ENCODE data around the gene LMBR1. TPM values are rescaled to one million over a fixed set of nuclear protein-coding genes. Genes with fewer than 3 reads are reported as not detected.
"Not testable (repeated sequence)": the region's sequence is repeated elsewhere in the genome, so short reads cannot be mapped to it uniquely, and the experiment has no call there.

Gene LMBR1
- total RNA-seq, 1 donor from 2014 or later = 73.7 TPM

DNA sequence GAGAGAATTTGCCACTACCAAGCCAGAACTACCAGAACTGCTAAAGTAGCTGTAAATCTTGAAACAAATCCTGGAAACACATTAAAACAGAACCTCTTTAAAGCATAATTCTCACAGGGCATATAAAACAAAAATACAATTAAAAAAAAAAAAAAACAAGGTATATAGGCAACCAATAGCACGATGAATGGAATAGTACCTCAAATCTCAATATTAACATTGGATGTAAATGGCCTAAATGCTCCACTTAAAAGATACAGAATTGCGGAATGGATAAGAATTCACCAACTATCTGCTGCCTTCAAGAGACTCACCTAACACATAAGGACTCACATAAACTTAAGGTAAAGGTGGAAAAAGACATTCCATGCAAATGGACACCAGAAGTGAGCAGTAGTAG lies 17.2 kb downstream of the LMBR1 start:
- H3K4me3 ChIP-seq (ENCODE audit: low read depth, low read length) = no peak overlapping the region
- DNase-seq (ENCODE audit: low read depth) = no peak
- FAIRE-seq = no peak
- H3K27me3 ChIP-seq (ENCODE audit: control insufficient read depth, insufficient read depth, low read length) = no peaks in the 10 kb centered on the region
- H3K36me3 ChIP-seq (ENCODE audit: control insufficient read depth, insufficient read depth, low read length) = no peaks in the 10 kb centered on the region
- TF ChIP-seq, protein P1, sequence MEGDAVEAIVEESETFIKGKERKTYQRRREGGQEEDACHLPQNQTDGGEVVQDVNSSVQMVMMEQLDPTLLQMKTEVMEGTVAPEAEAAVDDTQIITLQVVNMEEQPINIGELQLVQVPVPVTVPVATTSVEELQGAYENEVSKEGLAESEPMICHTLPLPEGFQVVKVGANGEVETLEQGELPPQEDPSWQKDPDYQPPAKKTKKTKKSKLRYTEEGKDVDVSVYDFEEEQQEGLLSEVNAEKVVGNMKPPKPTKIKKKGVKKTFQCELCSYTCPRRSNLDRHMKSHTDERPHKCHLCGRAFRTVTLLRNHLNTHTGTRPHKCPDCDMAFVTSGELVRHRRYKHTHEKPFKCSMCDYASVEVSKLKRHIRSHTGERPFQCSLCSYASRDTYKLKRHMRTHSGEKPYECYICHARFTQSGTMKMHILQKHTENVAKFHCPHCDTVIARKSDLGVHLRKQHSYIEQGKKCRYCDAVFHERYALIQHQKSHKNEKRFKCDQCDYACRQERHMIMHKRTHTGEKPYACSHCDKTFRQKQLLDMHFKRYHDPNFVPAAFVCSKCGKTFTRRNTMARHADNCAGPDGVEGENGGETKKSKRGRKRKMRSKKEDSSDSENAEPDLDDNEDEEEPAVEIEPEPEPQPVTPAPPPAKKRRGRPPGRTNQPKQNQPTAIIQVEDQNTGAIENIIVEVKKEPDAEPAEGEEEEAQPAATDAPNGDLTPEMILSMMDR (IDR thresholded peaks at IDR 0.05; ENCODE audit: insufficient read depth, low read length, severe bottlenecking) = no peak

DNA sequence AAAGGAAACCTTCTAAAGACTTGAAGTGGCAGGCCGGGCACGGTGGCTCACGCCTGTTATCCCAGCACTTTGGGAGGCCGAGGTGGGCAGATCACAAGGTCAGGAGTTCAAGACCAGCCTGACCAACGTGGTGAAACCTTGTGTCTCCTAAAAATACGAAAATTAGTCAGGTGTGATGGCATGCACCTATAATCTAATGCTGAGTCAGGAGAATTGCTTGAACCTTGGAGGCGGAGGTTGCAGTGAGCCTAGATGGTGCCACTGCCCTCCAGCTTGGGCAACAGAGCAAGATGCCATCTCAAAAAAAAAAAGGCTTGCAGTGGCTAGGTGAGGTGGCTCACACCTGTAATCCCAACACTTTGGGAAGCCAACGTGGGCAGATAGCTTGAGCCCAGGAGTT lies 24.6 kb downstream of the LMBR1 start:
- not testable (repeated sequence) for H3K27me3 ChIP-seq (ENCODE audit: control insufficient read depth, insufficient read depth, low read length); FAIRE-seq; H3K4me3 ChIP-seq (ENCODE audit: low read depth, low read length); H3K36me3 ChIP-seq (ENCODE audit: control insufficient read depth, insufficient read depth, low read length); DNase-seq (ENCODE audit: low read depth)

DNA sequence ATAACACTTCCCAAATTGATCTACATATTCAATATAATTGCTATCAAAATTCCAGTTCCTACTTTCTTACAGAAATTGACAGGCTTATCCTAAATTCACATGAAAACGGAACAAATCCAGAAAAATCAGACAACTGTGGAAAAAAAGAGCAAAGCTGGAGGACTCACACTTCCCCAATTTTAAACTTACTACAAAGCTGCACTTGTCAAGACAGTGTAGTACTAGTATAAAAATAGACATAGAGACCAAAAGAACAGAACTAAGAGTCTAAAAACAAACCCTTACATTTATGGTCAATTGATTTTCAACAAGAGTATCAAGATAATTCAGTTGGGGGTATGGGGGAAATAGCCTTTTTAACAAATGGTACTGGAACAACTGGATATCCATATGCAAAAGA lies 27.5 kb downstream of the LMBR1 start:
- H3K27me3 ChIP-seq (ENCODE audit: control insufficient read depth, insufficient read depth, low read length) = no peaks in the 10 kb centered on the region
- no peaks in the 10 kb centered on the region for H3K36me3 ChIP-seq (ENCODE audit: control insufficient read depth, insufficient read depth, low read length)
- no peak for FAIRE-seq
- TF ChIP-seq, protein P1 (IDR thresholded peaks at IDR 0.05; ENCODE audit: insufficient read depth, low read length, severe bottlenecking) = no peak
- DNase-seq (ENCODE audit: low read depth) = no peak
- H3K4me3 ChIP-seq (ENCODE audit: low read depth, low read length) = no peak overlapping the region

DNA sequence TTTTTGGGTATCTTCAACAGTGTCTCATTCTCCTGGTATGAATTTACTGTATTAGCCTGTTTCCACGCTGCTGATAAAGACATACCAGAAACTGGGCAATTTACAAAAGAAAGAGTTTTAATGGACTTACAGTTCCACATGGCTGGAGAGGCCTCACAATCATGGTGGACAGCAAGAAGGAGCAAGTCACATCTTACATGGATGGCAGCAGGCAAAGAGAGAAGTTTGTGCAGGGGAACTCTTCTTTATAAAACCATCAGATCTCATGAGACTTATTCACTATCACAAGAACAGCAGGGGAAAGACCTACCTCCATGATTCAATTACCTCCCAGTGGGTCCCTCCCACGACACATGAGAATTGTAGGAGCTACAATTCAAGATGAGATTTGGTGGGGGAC lies 31.0 kb downstream of the LMBR1 start:
- not testable (repeated sequence) for H3K27me3 ChIP-seq (ENCODE audit: control insufficient read depth, insufficient read depth, low read length); FAIRE-seq; H3K36me3 ChIP-seq (ENCODE audit: control insufficient read depth, insufficient read depth, low read length); H3K4me3 ChIP-seq (ENCODE audit: low read depth, low read length); DNase-seq (ENCODE audit: low read depth)

DNA sequence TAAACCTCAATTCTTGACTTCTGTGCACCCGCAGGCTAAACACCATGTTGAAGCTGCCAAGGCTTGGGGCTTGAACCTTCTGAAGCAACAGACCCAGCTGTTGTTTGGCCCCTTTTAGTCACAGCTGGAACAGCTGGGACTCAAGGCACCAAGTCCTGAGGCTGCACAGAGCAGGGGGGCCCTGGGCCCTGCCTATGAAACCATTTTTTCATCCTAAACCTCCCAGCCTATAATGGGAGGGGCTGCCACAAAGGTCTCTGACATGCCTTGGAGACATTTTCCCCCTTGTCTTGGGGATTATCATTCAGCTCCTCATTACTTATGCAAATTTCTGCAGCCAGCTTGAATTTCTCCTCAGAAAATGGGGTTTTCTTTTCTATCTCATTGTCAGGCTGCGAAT lies 31.8 kb downstream of the LMBR1 start:
- Histone ChIP-seq H3K4me3 (ENCODE audit: low read depth, low read length) (no peak overlapping the region), H3K36me3 (ENCODE audit: control insufficient read depth, insufficient read depth, low read length) (no peaks in the 10 kb centered on the region), H3K27me3 (ENCODE audit: control insufficient read depth, insufficient read depth, low read length) (no peaks in the 10 kb centered on the region)
- no peak for DNase-seq (ENCODE audit: low read depth)
- no peak for FAIRE-seq
- TF ChIP-seq, protein P1 (IDR thresholded peaks at IDR 0.05; ENCODE audit: insufficient read depth, low read length, severe bottlenecking) = no peak

DNA sequence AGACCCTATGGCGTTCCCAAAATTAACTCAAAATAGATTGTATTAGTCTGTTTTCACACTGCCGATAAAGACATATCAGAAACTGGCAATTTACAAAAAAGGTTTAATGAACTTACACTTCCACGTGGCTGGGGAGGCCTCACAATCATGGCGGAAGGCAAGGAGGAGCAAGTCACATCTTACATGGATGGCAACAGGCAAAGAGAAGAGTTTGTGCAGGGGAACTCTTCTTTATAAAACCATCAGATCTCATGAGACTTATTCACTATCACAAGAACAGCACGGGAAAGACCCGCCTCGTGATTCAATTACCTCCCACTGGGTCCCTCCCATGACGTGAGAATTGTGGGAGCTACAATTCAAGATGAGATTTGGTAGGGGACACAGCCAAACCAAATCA lies 32.9 kb downstream of the LMBR1 start:
- not testable (repeated sequence) for FAIRE-seq; H3K27me3 ChIP-seq (ENCODE audit: control insufficient read depth, insufficient read depth, low read length); DNase-seq (ENCODE audit: low read depth); H3K36me3 ChIP-seq (ENCODE audit: control insufficient read depth, insufficient read depth, low read length); H3K4me3 ChIP-seq (ENCODE audit: low read depth, low read length)

DNA sequence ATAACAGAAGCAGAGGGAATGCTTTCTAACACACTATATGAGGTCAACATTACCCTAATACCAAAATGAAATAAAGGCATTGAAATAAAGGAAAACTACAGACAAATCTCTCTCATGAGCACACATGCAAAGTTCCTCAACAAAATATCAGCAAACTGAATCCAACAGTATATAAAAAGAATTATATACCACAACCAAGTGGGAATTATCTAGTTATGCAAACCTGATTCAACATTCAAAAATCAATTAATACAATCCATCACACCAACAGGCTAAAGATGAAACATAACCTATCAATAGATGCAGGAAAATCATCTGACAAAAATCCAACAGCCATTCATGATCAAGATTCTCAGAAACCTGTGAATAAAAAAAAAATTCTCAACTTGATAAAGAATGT lies 34.5 kb downstream of the LMBR1 start:
- TF ChIP-seq, protein P1 (IDR thresholded peaks at IDR 0.05; ENCODE audit: insufficient read depth, low read length, severe bottlenecking) = no peak
- H3K4me3 ChIP-seq (ENCODE audit: low read depth, low read length) = no peak overlapping the region
- FAIRE-seq = no peak
- H3K27me3 ChIP-seq (ENCODE audit: control insufficient read depth, insufficient read depth, low read length) = no peaks in the 10 kb centered on the region
- H3K36me3 ChIP-seq (ENCODE audit: control insufficient read depth, insufficient read depth, low read length) = no peaks in the 10 kb centered on the region
- no peak for DNase-seq (ENCODE audit: low read depth)

All from bronchial epithelial cell (primary cell).